ENCODE measurements around the gene SH3PXD2A. TPM values are rescaled to one million over a fixed set of nuclear protein-coding genes. Genes with fewer than 3 reads are reported as not detected.

SH3PXD2A gene
- total and polyA plus RNA-seq, 10 of the 15 experiments (the other 5 are each of a cell fraction or from before 2014, with no cell fraction given) = 0.63 to 14.0 (median 4.4) TPM

GRCh38 chr10:103856797-103857170, 1.4 kb upstream of the SH3PXD2A start:
- no TSS peak for BruUV-seq (replicated peaks)
- DNase-seq (ENCODE audit: low read depth, low spot score) = no peak
- in situ Hi-C loops (cut with MboI) (no loop called here), intact Hi-C loops (cut with micrococcal nuclease; ENCODE audit: unreplicated experiment) (no loop called here)
- FAIRE-seq = no peak
- Histone ChIP-seq H3K27me3 (replicated peaks in 1 of 2; ENCODE audit: control insufficient read depth in 2 of 2, insufficient read depth in 2 of 2, low read length in 1 of 2) (peaks cover 10 to 16% of the 10 kb centered on the region in 2 experiments), H3K4me2 (ENCODE audit: control insufficient read depth, insufficient read depth) (no peak overlapping the region), H3K4me1 (ENCODE audit: control insufficient read depth, insufficient read depth, low read length) (no peaks in the 10 kb centered on the region; the same call in 1 of the 2 replicates), H2AFZ (ENCODE audit: control insufficient read depth, low read depth, low read length) (no peak overlapping the region), H3K9me3 (replicated peaks; ENCODE audit: control insufficient read depth, insufficient read depth, low read length) (no peaks in the 10 kb centered on the region), H3K9ac (ENCODE audit: control insufficient read depth, insufficient read depth, low read length) (no peak overlapping the region), H3K27ac (ENCODE audit: control insufficient read depth, insufficient read depth) (no peak overlapping the region), H3K4me3 (no peak overlapping the region), H3K79me2 (ENCODE audit: control insufficient read depth, insufficient read depth, low read length) (no peaks in the 10 kb centered on the region), H4K20me1 (ENCODE audit: control insufficient read depth, insufficient read depth) (no peaks in the 10 kb centered on the region), H3K36me3 (ENCODE audit: control insufficient read depth in 2 of 2, insufficient read depth in 2 of 2, low read length in 1 of 2) (no peaks in the 10 kb centered on the region)
- ChIA-PET POLR2A (interaction anchor here (0.6 to 0.7 kb wide), 2 partner anchors 154 to 241 kb away, joined by 3 to 9 read pairs; no protein-coding TSS in a partner anchor), CTCF (interaction anchor here (0.6 to 4.3 kb wide), 10 partner anchors 10 to 314 kb away, joined by 3 to 45 read pairs (median 3); no protein-coding TSS in a partner anchor), SMC1A (ENCODE audit: uncharacterized antibody, unreplicated experiment) (interaction anchor here (0.7 to 3.5 kb wide), 4 partner anchors 43 to 317 kb away, joined by 3 to 50 read pairs (median 4); no protein-coding TSS in a partner anchor), RAD21 (ENCODE audit: unreplicated experiment) (interaction anchor here (0.7 to 2.1 kb wide), 3 partner anchors 110 to 144 kb away, joined by 3 to 10 read pairs (median 9); no protein-coding TSS in a partner anchor)
- WGBS (ENCODE audit: insufficient coverage, insufficient replicate concordance, low lambda C conversion rate, missing lambda C conversion rate) = 52% methylated on average over 5 of the region's 5 CpGs
- ATAC-seq = no peak
- TF ChIP-seq IKZF1 (conservative IDR thresholded peaks at IDR 0.05) (no peak), NR2F1 (conservative IDR thresholded peaks at IDR 0.05) (no peak), STAT1 (conservative IDR thresholded peaks at IDR 0.05) (no peak), ZNF592 (IDR thresholded peaks at IDR 0.05) (no peak), PRDM15 (CRISPR knock-in tag; IDR thresholded peaks at IDR 0.05) (no peak), CHD1 (IDR thresholded peaks at IDR 0.05; ENCODE audit: low read depth, low read length) (no peak), SMAD5 (IDR thresholded peaks at IDR 0.05; ENCODE audit: low read depth) (no peak), EZH2 (IDR thresholded peaks at IDR 0.05; ENCODE audit: borderline replicate concordance, control insufficient read depth, low read depth, low read length) (no peak)
- TF ChIP-seq, protein P1, sequence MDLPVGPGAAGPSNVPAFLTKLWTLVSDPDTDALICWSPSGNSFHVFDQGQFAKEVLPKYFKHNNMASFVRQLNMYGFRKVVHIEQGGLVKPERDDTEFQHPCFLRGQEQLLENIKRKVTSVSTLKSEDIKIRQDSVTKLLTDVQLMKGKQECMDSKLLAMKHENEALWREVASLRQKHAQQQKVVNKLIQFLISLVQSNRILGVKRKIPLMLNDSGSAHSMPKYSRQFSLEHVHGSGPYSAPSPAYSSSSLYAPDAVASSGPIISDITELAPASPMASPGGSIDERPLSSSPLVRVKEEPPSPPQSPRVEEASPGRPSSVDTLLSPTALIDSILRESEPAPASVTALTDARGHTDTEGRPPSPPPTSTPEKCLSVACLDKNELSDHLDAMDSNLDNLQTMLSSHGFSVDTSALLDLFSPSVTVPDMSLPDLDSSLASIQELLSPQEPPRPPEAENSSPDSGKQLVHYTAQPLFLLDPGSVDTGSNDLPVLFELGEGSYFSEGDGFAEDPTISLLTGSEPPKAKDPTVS (IDR thresholded peaks at IDR 0.05; ENCODE audit: low read depth, low read length) = no peak
- TF ChIP-seq, protein P2, sequence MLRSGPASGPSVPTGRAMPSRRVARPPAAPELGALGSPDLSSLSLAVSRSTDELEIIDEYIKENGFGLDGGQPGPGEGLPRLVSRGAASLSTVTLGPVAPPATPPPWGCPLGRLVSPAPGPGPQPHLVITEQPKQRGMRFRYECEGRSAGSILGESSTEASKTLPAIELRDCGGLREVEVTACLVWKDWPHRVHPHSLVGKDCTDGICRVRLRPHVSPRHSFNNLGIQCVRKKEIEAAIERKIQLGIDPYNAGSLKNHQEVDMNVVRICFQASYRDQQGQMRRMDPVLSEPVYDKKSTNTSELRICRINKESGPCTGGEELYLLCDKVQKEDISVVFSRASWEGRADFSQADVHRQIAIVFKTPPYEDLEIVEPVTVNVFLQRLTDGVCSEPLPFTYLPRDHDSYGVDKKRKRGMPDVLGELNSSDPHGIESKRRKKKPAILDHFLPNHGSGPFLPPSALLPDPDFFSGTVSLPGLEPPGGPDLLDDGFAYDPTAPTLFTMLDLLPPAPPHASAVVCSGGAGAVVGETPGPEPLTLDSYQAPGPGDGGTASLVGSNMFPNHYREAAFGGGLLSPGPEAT (IDR thresholded peaks at IDR 0.05; ENCODE audit: low read depth) = no peak

Data from GM12878 (cell line).